ENCODE results near the gene TRPM6.

The TRPM6 gene

DNA sequence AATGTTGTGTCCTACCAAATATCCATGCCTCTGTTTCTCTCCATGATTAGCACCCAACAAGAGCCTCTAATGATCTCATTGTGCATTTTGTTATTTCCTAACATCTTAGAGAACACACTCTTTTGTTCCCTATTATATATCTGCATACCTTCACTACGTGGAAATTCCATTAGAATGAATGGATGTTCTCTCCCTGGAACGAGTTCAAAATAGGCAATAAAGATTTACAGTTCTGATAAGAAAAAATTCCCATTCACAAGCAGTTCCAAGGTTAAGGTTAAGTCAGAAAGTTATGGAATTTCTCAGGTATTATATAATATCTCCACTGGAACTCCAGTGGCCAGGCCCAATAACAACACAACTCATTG, 83.7 kb downstream of the TRPM6 start:
- CTCF ChIA-PET: interaction anchor here (1.0 kb wide), 1 partner anchor 29 kb away, joined by 3 read pairs; no protein-coding TSS in a partner anchor
- no peak for DNase-seq (ENCODE audit: low read depth, low spot score)

DNA sequence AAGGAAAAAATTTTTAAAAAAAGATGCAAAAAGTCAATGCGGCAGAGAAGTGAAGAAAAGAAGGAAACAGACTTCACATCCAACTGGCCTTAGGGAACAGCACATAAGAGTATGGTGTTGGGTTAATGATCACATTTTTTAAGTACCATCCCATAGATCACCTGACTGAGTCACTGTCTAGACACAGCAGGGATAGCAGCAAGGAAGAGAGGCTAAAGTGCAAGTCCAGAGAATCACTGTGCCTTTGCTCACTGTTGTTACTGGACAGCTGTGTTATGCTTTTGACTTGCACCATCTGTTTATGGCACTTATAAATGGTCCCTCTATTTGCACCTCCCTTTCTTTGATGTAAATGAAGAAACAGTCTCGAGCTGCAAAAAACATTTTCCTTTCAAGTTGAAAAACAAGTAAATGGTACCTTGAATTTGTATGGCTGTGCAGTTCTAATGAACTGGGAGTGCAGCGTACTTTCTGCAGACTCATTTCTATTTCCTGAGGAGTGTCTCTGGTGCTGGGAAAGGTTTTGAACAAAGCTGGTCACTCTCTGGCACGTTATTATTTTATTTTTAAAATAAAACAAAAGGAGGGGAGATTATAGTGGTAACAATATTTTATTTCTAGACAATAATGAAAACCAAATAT, 84.2 kb downstream of the TRPM6 start:
- no peak overlapping the region for H3K4me3 ChIP-seq (ENCODE audit: low read depth, low read length)
- CTCF ChIA-PET: no interaction called here
- POLR2A ChIA-PET: no interaction called here
- TF ChIP-seq, protein P1, sequence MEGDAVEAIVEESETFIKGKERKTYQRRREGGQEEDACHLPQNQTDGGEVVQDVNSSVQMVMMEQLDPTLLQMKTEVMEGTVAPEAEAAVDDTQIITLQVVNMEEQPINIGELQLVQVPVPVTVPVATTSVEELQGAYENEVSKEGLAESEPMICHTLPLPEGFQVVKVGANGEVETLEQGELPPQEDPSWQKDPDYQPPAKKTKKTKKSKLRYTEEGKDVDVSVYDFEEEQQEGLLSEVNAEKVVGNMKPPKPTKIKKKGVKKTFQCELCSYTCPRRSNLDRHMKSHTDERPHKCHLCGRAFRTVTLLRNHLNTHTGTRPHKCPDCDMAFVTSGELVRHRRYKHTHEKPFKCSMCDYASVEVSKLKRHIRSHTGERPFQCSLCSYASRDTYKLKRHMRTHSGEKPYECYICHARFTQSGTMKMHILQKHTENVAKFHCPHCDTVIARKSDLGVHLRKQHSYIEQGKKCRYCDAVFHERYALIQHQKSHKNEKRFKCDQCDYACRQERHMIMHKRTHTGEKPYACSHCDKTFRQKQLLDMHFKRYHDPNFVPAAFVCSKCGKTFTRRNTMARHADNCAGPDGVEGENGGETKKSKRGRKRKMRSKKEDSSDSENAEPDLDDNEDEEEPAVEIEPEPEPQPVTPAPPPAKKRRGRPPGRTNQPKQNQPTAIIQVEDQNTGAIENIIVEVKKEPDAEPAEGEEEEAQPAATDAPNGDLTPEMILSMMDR (IDR thresholded peaks at IDR 0.05; ENCODE audit: insufficient read depth, low read length, missing control alignments): no peak
- no peak for DNase-seq (ENCODE audit: low read depth, low spot score)

More for the DNA sequence above, 83.7 kb downstream of the TRPM6 start:
- no peak overlapping the region for H3K4me3 ChIP-seq (ENCODE audit: low read depth, low read length)
- POLR2A ChIA-PET: no interaction called here
- TF ChIP-seq, protein P1 (IDR thresholded peaks at IDR 0.05; ENCODE audit: insufficient read depth, low read length, missing control alignments): no peak

DNA sequence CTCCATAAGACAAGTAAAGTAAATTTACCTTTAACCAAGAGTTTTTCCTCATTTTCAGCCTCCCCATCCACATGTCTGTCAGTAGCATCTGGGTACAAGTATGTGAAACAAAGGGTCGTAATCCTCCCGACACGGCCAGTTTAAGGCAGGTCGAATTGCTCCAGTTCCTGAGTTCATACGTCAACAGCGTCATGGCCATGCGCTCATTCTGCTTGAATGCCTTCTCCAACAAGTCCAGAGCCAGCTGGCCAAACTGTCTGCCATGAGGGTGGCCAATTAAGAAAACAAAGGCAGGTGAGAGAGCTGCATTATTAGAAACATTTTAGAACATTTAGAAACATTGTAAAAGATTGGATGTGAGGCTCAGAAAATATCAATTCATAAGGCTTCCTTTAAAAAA, 87.5 kb downstream of the TRPM6 start:
- no peak for DNase-seq (ENCODE audit: low read depth, low spot score)
- ChIA-PET CTCF (interaction anchor here (2.2 kb wide), 1 partner anchor 24 kb away, joined by 6 read pairs; no protein-coding TSS in a partner anchor), POLR2A (no interaction called here)
- TF ChIP-seq, protein P1 (IDR thresholded peaks at IDR 0.05; ENCODE audit: insufficient read depth, low read length, missing control alignments): no peak
- H3K4me3 ChIP-seq (ENCODE audit: low read depth, low read length): no peak overlapping the region

DNA sequence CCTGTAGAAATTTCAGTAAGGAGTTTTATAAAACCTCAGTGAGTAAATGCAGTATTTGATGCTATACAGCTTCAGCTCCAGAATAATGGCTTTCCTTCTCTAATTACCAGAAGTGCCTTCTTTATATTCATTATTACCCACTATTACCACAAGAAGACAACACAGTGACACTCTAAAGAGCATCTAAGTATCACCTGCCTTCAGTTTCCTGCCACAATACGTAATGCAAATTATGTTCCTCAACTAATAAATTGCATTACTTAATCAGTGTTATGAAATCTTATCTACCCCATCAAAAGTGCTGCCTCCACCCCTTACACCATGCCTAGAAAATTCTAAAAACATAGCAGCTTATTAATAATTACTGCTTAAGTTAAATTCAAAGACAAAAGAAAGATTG, 91.9 kb downstream of the TRPM6 start:
- CTCF ChIA-PET: no interaction called here
- H3K4me3 ChIP-seq (ENCODE audit: low read depth, low read length): no peak overlapping the region
- DNase-seq (ENCODE audit: low read depth, low spot score): no peak
- POLR2A ChIA-PET: no interaction called here
- TF ChIP-seq, protein P1 (IDR thresholded peaks at IDR 0.05; ENCODE audit: insufficient read depth, low read length, missing control alignments): no peak

DNA sequence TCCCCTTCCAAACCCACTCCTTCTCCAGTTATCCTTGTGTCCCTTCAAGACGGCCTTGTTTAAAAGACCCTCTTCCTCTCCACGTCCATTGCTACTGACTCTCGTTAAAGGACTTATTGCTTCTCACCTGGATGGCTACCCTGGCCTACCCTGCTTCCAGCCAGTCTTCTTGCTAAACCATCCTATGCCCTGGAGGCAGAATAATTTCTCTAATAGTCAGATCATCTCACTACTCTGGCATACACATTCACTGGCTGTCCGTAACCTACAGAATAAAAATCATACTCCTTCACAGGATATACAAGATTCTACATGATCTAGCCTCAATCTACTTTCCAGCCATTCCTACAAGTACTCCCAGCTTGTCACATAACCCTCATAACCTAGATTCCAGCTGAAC, 92.6 kb downstream of the TRPM6 start:
- no peak overlapping the region for H3K4me3 ChIP-seq (ENCODE audit: low read depth, low read length)
- CTCF ChIA-PET: interaction anchor here (1.1 kb wide), 1 partner anchor 20 kb away, joined by 4 read pairs; no protein-coding TSS in a partner anchor
- TF ChIP-seq, protein P1 (IDR thresholded peaks at IDR 0.05; ENCODE audit: insufficient read depth, low read length, missing control alignments): no peak
- DNase-seq (ENCODE audit: low read depth, low spot score): no peak
- POLR2A ChIA-PET: no interaction called here

DNA sequence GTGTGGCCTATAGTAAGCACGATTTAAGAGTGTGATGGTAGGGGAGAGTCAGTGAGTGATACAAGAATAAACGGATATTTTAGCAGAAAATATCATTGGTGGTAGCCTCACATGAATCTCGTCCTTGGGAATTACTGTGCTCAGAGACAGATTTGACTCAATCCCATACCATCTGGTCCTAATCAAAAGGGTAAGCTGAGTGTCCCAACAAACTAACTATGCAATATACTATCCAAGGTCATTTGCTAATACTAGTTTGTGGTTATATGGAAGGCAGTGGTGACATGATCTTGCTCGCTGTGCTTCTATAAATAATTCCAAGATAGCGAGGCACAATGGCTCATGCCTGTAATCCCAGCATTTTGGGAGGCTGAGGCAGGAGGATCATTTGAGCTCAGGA, 103.2 kb downstream of the TRPM6 start:
- ChIA-PET POLR2A (no interaction called here), CTCF (interaction anchor here (2.0 to 3.5 kb wide), 4 partner anchors 8 to 222 kb away, joined by 4 to 29 read pairs (median 18); no protein-coding TSS in a partner anchor)
- TF ChIP-seq, protein P1 (IDR thresholded peaks at IDR 0.05; ENCODE audit: insufficient read depth, low read length, missing control alignments): no peak
- DNase-seq (ENCODE audit: low read depth, low spot score): no peak
- H3K4me3 ChIP-seq (ENCODE audit: low read depth, low read length): no peak overlapping the region

Data from AG04449 (cell line).